NAMALWA (cell line): Measurements from ENCODE around the gene MRPL1.
A peak's percentile ranks its signal among the peaks of the same experiment; 100 is the strongest.
"Not testable (repeated sequence)": the region's sequence is repeated elsewhere in the genome, so short reads cannot be mapped to it uniquely, and the experiment has no call there.

Experiments used
- DNase-seq: peaks from one replicate; pipeline ENCODE4 v3.0.0-alpha.2; 2015; ENCODE audit warnings: low spot score

Gene MRPL1

GRCh38 chr4:77982900-77983540 is 120.4 kb downstream of the MRPL1 start:
- not testable (repeated sequence) for DNase-seq

- DNase-seq = not testable (repeated sequence)
These were observed 121.1 kb downstream of the MRPL1 start for GRCh38 chr4:77983612-77984311.

GRCh38 chr4:77989968-77990367 is 127.3 kb downstream of the MRPL1 start:
- peak; percentile 22 for DNase-seq

- DNase-seq = no peak
These were observed 127.8 kb downstream of the MRPL1 start for GRCh38 chr4:77990456-77990855.

GRCh38 chr4:77990904-77991358 is 128.3 kb downstream of the MRPL1 start:
- DNase-seq = no peak

GRCh38 chr4:77992581-77992980 is 130.0 kb downstream of the MRPL1 start:
- DNase-seq = no peak

- peak; percentile 73 for DNase-seq
These were observed 131.6 kb downstream of the MRPL1 start for GRCh38 chr4:77994194-77994721.

GRCh38 chr4:77996076-77996475 is 133.4 kb downstream of the MRPL1 start:
- DNase-seq = no peak

GRCh38 chr4:78001531-78001930 is 138.9 kb downstream of the MRPL1 start:
- no peak for DNase-seq

- no peak for DNase-seq
These were observed 139.6 kb downstream of the MRPL1 start for GRCh38 chr4:78002260-78002659.
